ENCODE measurements around the gene GATB.

GRCh38 chr4:151807220-151807619 lies 46.4 kb upstream of the GATB start:
- TF ChIP-seq, protein P1, sequence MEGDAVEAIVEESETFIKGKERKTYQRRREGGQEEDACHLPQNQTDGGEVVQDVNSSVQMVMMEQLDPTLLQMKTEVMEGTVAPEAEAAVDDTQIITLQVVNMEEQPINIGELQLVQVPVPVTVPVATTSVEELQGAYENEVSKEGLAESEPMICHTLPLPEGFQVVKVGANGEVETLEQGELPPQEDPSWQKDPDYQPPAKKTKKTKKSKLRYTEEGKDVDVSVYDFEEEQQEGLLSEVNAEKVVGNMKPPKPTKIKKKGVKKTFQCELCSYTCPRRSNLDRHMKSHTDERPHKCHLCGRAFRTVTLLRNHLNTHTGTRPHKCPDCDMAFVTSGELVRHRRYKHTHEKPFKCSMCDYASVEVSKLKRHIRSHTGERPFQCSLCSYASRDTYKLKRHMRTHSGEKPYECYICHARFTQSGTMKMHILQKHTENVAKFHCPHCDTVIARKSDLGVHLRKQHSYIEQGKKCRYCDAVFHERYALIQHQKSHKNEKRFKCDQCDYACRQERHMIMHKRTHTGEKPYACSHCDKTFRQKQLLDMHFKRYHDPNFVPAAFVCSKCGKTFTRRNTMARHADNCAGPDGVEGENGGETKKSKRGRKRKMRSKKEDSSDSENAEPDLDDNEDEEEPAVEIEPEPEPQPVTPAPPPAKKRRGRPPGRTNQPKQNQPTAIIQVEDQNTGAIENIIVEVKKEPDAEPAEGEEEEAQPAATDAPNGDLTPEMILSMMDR (IDR thresholded peaks at IDR 0.05): no peak
- no peak for TF ChIP-seq EZH2 (IDR thresholded peaks at IDR 0.05; ENCODE audit: borderline replicate concordance, insufficient read depth, low read depth, low read length, poor library complexity, severe bottlenecking)
